ENCODE data around the gene TNFAIP8. TPM values are rescaled to one million over a fixed set of nuclear protein-coding genes. Genes with fewer than 3 reads are reported as not detected.
A peak's percentile ranks its signal among the peaks of the same experiment; 100 is the strongest.

The TNFAIP8 gene
- total and polyA plus RNA-seq, 9 of the 15 experiments (the other 6 are each of a cell fraction or from before 2014, with no cell fraction given), result 29.9 to 52.2 (median 44.8) TPM

- no peak for TF ChIP-seq REST (IDR thresholded peaks at IDR 0.05; ENCODE audit: borderline replicate concordance)
- TF ChIP-seq REST (CRISPR knock-in tag; IDR thresholded peaks at IDR 0.05; ENCODE audit: low read depth), result no peak
- TF ChIP-seq CEBPZ (IDR thresholded peaks at IDR 0.05; ENCODE audit: borderline replicate concordance, low read depth, low read length), result no peak
- TF ChIP-seq RBM14 (IDR thresholded peaks at IDR 0.05; ENCODE audit: borderline replicate concordance, insufficient read depth, low read depth, low read length), result no peak
- peak; percentile 10; the same call in 1 of the 2 replicates for TF ChIP-seq NCOR1 (IDR thresholded peaks at IDR 0.05)
Observed at GRCh38 chr5:119318256-119318894, 37.4 kb upstream of the TNFAIP8 start (continued).
